Measurements from ENCODE around the gene RBM39.
A peak's percentile ranks its signal among the peaks of the same experiment; 100 is the strongest.
"Not testable (repeated sequence)": the region's sequence is repeated elsewhere in the genome, so short reads cannot be mapped to it uniquely, and the experiment has no call there.

Gene RBM39

GRCh38 chr20:35750611-35751010 lies 8.6 kb upstream of the RBM39 start:
- no peak for DNase-seq

- DNase-seq: not testable (repeated sequence)
Observed at GRCh38 chr20:35744492-35744841, 2.4 kb upstream of the RBM39 start.

- no peak for DNase-seq
Observed at GRCh38 chr20:35743693-35744491, 1.8 kb upstream of the RBM39 start.

GRCh38 chr20:35742741-35743523 lies 872 bp upstream of the RBM39 start:
- DNase-seq: peak; percentile 7 to 59

GRCh38 chr20:35739294-35740163 lies 2.5 kb downstream of the RBM39 start:
- peak in 1 of 2 experiments; percentile 9 for DNase-seq

- DNase-seq: no peak
Observed at GRCh38 chr20:35738410-35739179, 3.5 kb downstream of the RBM39 start.

DNA sequence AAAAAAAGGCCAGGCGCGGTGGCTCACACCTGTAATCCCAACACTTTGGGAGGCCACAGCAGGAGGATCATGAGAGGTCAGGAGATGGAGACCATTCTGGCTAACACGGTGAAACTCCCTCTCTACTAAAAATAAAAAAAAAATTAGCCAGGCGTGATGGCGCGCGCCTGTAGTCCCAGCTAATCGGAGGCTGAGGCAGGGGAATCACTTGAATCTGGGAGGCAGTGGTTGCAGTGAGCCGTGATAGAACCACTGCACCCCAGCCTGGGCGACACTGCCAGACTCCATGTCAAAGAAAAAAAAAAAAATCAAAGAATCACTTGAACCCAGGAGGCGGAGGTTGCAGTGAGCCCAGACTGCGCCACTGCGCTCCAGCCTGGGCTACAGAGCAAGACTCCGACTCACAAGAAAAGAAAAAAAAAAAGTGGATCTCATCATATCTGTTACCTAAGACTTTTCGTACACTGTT lies 4.2 kb downstream of the RBM39 start:
- no peak for DNase-seq

GRCh38 chr20:35735826-35736470 lies 6.1 kb downstream of the RBM39 start:
- no peak for DNase-seq

GRCh38 chr20:35734777-35735649 lies 7.0 kb downstream of the RBM39 start:
- DNase-seq: no peak

DNA sequence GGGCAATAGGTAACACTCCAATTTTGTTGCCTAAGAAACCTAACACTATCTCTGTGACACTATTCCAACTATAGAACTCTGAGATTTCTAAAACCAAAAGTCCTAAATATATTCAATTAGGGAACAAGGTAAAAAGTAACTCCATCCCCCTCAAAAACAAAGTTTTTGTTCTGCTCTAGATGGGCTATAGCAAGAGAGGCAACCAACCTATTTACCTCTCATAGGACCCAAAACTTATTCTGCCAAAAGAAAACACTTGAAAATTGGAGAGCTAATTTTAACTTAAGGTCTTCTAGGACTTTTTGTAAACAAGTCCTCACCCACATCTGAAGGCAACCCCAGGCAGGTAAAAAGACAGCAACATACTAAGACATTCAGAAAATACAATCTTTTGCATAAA lies 7.7 kb downstream of the RBM39 start:
- DNase-seq: no peak

DNA sequence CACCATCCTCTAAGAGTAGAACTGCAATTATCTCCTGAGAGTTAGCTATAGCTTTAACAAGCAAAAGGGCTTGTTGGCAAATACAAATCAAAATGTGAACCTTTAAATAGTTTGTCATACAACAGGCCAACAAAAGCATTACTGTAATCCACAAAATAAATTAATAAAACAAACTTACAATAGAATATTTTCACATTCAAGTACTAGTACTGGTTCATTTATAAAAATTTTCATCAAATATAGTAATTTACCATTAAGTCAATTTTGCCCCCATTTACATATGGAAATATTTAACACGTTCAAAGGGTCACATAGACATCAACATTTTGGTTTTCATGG lies 9.4 kb downstream of the RBM39 start:
- no peak for DNase-seq

- DNase-seq: no peak
Observed at GRCh38 chr20:35731862-35732643, 10.0 kb downstream of the RBM39 start.

DNA sequence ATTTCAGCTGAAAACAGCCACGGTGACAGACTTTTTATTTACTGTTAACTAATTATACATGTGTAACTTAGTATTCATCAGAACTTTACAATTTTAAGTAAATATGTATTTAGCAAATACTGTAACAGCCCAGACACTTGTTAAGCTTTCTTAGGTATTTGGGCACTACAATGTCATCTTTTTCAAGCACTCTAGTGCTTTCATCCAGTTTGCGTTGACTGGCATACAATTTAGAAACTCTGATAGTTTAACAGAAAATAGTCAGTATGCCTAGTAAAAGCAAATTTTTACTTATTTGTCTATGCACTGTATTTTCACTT lies 10.6 kb downstream of the RBM39 start:
- no peak for DNase-seq

DNA sequence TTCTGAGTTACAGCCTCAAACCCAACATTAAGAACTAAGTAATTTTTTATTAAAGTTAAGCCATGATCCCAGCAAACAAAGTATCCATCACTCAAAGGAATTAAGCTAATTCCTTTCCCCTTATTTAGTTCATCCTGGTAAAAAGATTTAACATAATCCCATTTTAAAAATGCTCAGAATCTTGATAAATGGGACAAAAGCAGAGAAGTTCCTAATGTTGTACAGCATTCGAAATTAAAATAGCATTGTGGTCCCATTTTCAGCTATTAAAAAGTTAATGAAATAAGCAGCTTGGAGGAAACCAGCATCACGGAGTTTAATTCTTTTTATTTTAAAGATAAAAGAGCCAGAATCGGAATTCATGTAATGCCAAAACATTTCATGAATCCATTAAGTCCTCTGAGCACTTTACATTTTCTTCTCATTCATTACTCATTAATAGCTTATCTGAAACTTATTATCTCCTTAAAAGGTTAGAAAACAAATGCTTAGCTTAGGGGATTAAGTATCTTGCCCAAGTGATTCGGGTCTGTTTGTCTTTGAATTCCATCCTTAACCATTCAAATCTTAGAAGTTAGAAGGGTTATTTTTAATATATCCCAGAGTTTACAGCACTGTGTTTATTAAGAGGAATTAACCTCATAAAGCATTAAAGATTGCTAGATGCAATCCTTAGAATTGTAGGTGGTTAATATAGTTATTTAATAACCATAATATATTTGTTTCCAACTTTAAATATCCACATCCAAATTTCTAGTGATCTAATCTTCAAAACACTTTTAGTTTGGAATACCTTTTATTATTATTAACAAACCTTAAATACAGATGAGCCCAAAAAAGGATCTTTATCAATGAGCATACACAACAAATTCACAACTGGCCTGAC lies 11.2 kb downstream of the RBM39 start:
- DNase-seq: no peak

DNA sequence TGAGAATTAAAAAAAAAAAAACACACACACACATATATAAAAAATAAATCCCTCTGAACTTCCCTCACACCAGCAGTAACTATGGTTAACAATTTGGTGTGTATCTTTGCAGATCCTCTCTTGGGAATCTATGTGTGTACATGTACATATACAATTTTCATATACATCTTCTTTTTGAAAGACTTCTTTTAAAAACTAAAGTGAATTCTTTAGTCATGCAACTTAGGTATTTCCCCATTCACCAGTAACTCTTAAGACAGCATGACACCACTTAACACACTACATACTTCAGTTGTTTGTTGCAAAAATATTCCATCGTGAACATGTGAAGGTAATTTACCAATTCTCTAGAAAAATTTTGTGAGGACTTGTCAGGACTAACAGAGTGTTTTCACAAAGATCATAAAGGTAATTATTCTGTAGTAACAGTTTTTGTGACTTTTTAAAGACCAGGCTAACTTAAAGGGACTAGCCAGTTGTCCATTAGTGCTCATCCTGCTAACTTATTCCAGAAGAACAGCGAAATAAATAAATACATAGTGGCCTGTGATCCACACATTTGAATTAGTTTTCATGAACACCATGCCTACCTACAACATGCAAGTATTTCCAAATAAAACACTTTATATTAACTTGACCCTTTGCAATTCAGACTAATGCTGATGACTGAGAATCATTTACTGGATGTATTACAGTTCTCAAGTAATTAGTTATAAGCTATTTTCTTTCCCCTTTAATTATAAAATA lies 12.1 kb downstream of the RBM39 start:
- no peak for DNase-seq

DNA sequence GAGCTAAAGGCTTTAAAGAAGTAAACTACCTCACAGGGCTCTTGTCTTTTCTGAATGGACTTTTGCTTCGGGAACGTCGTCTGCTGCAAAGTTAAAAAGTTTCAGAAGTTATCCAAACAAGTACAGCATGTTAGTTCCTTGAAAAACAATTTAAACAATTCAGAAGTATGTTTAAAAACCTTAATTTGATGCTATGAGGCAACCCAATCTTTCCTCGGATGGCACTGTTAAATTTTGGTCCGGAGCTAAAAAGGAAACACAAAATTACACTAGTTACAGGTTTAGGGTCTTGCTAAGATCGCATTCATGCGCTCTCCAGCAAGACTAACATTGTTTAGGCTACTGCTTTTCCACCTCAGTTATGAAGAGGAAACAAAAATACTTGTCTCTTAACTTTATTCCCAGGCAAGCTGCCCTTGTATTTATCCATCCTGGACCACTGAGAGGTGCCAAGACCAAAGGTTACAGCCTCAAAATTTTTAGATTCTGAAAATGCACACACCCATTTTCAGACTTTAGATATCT lies 12.7 kb downstream of the RBM39 start:
- DNase-seq: no peak

DNA sequence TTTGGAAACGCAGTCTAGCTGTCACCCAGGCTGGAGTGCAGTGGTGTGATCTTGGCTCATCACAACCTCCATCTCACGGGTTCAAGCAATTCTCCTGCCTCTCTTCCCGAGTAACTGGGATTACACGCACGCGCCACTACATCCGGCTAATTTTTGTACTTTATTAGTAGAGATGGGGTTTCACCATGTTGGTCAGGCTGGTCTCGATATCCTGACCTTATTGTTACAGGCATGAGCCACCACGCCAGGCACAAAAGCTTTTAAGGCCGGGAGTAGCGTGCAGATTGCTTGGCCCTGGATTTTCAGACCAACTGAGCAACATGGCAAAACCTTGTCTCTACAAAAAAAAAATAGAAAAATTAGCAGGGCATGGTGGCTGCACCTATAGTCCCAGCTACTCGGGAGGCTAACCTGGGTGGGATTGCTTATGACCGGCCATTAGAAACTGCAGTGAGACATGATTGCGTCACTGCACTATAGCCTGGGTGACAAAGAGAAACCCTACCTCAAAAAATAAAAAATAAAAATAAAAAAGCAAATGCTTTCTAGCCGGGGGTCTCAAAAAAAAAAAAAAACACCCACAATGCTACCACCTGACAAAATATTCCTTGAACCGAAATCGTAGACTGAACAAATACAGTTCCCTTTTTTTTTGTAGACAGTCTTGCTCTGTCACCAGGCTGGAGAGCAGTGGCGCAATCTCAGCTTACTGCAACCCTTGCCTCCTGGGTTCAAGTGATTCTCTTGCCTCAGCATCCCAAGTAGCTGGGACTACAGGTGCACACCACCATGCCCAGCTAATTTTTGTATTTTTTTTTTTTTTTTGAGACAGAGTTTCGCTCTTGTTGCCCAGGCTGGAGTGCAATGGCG lies 15.0 kb downstream of the RBM39 start:
- no peak for DNase-seq

Data from NCI-H2081 (cell line).